ENCODE data around the gene HES6. TPM values are rescaled to one million over a fixed set of nuclear protein-coding genes. Genes with fewer than 3 reads are reported as not detected.

The HES6 gene, protein sequence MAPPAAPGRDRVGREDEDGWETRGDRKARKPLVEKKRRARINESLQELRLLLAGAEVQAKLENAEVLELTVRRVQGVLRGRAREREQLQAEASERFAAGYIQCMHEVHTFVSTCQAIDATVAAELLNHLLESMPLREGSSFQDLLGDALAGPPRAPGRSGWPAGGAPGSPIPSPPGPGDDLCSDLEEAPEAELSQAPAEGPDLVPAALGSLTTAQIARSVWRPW
- polyA plus RNA-seq (2013, experiment 1 of 2; ENCODE audit: insufficient read length), result 2.6 TPM
- polyA plus RNA-seq (2013, experiment 2 of 2; ENCODE audit: insufficient read length), result 3.8 TPM

- peak; percentile 88 for DNase-seq
Measured at GRCh38 chr2:238239863-238240756, at the start of gene HES6. Gene HES6 (minus strand): TSS chr2:238240038. CDS start chr2:238239905, 133 bp downstream.

DNA sequence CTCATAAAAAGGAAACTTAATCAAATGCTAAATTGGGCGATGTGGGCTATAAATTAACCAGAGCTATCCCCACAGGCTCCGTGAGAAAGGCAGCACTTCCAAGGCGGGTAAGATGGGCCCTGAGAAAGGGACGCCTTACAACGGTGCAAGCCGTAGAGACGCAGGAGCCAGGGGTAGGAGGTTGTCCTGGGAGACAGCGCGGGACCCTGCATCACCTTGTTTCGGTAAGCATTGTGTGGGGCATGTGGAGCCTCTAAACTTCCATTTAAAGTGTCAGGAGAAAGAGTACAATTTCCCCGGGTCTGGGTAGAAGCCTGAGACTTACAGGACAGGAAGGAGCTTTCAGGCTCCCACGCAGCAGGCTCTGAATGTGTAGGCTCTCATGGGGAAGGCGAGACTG, 49.7 kb upstream of the HES6 start:
- no peak for DNase-seq

GRCh38 chr2:238288650-238289573, 49.1 kb upstream of the HES6 start:
- DNase-seq, result peak; percentile 99

DNA sequence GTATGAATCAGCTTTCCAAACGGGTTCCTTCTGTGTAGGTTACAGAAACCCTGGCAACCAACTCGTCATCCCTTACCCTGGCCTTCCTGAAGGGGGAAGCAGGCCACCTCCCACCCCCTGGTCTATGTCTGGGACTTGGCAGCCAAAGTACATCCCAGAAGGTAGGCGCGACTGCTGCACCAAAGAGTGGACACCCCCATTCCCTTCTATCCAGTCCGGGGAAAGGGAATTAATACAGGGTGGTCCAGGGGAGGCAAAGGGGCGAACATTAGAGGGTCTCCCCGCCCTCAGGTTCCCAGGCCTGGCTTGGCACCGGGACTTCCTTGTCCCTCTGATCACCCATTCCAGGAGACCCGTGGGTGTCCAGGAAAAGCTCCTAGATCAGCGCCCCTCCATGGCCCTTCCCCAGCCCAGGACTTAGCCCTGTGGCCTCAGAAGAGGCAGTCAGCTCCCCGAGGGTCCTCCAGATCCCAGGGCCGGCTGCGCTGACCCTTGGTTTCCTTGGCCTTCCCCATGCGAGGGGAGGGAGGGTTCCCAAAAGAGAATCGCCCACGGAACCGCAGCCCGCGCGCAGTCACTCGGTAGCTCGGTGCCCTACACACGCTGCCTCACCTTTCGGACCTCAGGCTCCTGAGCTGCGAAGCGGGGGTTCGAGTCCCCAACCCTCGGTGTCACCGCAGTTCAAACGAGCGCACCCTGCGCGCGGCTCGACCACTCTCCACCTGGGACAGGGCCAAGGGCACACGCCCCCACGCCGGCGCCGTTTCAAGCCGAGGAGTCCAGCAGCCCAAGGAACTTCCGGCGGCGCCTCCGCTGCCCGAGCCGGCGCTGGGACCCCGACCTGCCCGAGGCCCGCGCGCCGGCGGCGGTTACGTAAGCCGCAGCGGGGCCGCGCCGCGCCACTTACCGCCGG, 48.2 kb upstream of the HES6 start, which contains the start of gene PER2:
TSS of gene PER2 (minus strand) at position 874 of the 913 bp plus-strand sequence. CDS start 10,674 bp downstream, outside the sequence.
- DNase-seq, result peak; percentile 67

DNA sequence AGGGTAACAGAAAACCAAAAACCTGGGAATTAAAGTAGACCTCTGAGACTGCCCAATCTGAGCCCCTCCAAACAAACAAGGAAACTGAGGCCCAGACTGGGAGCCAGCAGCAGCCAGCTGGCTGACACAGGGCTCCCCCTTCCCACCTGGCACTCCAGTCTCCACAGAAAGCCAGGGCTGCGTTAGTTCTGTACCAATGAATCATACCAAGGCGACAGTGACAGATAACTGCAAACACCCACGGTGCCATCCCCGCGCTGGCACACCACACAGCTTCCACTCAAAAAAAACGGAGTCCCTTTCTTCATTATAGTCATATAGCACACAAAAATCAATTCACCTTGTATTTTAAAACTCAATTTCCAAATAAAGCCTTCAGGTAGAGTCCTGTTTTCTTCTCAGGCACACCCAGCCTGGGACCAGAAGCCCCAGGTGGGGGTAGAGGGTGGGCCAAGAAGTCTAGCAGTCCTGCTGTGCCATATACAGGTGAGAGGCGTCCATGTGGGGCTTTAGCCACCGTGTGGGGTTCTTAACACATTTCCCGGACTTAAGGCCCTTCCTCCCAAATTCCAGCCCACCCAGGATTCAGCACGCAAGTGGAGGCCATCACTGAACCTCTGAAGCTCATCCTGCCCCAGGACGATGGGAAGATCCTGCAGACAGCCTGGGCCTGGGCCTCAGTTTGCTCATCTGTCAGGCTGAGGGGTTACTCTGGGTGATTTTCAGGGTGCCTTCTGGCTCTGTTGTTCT, 47.3 kb upstream of the HES6 start:
- DNase-seq, result no peak

GRCh38 chr2:238286551-238286950, 46.7 kb upstream of the HES6 start:
- DNase-seq, result peak; percentile 36

DNA sequence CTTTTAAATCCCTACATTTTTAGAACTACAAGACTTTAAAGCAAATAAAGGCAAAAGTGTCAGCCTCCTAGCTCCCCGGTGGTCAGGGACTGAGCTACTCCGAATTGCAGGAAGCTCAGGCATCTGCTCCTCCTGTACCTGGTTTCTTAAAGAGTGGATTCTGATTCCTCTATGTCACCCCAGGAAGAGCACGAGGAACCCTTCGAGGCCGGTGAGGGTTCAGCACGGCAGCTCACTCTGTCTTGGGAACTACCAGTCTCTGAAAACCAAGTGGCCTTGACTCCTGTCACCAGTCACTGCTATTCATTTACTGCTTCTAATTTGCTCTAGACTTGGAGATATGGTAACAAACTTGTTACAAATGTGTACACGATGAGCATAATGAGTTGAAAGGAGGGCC, 46.3 kb upstream of the HES6 start:
- no peak for DNase-seq

- peak; percentile 76 for DNase-seq
Measured at GRCh38 chr2:238285653-238286082, 45.8 kb upstream of the HES6 start.

DNA sequence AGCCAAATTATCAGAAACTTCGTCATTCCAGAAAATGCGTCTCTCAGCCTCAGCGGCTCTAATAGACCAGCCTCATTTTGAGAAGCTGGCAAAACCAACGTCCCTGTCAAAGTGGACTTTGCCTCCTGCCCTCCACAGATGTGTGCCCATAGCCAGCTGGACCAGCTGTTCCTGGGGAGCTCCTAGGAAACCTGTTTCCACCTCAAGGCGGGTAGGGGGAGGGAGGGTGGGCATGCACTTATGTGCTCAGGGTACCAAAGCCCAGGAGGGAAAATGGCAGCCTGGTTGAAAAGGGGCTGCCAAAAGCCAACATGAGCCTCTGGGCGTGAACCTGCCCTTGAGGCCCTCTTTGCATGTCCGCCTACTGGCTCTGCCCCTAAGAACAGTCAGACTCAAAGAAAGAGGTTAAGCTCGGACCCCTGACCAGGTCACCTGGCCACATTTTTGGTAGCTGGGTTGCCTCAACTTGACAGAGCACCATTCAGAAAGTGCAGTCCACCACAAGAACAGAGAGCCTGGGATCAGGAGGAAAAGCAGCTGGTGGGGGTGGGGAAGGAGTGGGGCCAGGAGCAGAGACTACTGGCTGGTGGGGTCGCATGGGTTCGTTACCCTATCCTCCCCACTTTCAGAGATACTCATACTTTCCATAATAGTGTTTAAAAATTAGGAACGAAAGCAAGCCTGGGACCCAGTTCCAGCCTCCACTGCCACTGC, 45.1 kb upstream of the HES6 start:
- DNase-seq, result no peak

DNA sequence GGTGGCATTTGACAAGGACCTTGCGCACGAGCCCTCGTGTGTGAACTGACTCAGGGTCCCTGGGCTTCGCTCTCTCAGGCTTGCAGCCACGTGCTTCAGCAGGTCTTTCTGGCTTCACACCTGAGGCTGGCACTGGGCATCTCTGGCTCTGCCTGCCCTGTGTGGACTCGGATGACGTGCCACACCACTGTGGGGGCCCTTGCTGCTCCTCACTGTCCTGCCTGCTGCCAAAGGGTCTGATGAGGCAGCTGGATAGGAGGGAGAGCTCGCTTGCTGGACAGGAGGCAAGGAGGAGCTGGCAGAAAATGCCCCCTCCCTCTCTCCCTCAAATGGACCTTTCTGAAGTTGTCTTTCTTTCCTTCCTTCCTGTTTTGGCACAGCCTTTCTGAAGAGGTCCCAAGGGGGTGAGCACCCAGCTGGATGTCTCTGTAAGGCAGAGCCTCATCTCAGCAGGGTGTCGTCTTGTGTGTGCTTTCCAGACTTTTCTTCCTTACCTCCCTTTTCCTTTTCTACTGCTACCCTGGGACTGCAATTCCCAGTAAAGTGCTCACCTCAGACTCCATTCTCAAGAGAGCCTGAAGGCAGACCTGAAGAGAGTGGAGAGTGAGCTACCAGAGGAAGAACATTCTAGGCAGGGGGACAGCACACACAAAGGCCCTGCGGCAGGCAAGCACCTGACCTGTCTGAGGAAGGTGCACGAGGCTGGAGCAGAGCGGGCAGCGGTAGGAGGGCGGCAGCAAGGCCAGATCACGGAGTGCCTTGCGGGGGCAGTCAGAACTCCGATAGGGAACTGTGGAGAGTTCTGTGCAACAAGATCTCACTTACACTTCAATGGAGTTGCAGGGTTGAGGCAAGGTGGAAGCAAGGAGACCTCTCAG, 43.3 kb upstream of the HES6 start:
- DNase-seq, result no peak

GRCh38 chr2:238281826-238282480, 42.1 kb upstream of the HES6 start:
- DNase-seq, result no peak

GRCh38 chr2:238280083-238280825, 40.4 kb upstream of the HES6 start:
- DNase-seq, result no peak

DNA sequence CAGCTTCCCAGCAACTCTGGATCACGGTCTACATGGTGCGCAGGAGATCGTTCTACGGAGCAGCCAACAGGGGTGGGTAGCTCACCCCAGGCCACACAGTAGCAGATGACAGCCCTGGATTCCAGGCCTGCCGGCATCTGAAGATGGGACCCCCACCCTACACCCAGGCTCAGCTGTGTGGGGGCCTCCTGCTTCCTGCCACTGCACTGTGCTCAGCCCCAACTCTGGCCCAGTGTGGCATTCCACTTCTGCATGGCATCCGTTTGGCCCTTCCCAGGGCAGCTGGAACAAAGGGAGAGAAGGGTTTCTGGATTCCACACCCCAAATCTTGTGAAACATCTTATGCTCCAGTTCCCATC, 39.5 kb upstream of the HES6 start:
- no peak for DNase-seq

DNA sequence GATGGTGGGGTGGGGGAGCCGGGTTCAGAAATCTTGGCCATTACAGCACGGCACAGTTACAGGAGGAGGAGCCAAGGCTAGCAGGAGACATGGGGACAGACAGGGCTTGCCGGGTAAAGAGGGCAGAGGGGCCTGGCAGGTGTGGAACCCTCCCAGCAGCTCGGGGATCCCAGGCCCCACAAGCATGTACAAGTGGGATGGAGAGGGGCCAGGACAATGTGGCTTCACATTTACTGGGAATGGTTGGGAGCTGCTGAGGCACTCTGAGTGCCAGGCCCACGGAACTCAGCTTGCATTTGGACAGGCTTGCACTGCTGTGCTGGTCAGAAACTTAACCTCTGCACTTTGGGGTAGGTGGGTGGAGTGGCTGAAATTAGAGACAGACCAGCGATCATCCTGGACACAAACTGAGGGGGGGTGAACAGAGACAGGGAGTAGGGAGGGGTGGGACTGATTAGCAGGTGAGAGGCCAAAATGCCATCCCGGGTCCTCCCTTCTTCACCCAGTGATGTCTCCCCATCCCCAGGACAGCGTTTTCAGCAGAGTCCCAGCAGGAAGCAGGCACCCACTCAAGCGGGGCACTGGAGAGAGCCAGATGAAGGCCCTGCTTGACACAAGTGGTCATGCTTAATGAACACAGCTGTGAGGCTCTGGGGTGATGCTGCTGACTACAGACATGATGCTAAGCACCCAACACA, 38.9 kb upstream of the HES6 start:
- no peak for DNase-seq

- DNase-seq, result no peak
Measured at GRCh38 chr2:238277695-238278094, 37.9 kb upstream of the HES6 start.

DNA sequence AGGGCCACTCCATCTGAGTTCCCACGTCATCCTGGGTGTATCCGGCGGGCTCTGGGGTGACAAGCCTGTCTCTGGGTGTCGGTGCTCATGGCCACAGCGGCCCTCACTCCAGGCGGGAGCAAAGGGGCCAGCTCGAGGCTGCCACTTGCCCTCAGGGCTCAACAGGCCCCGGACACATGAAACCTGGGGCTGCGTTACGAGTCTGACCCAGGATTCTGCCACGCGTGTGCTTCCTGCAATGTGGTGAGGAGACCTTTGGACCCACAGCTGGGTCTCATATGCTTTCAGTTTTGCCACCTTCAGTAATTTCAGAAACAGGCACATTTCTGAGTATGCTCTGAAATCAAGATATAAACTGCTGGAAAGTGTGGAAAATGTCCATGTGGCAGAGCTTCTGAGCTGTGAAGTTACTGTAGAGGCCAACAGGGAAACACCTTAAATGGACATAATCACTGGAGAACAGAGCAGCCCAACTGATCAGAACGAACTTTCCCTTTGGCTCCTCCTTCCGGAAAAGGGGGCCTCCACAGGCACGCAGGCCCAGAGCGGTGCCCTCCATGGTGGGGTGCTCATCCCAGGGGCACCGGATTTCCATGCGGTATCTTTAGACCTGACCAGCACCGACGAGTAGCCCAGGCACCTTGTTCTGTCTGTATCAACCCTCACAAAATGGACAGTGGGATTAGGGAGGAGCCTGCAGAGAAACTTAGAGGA, 34.5 kb upstream of the HES6 start:
- no peak for DNase-seq
